BE2C (cell line): ENCODE data around the gene SBK3.
A peak's percentile ranks its signal among the peaks of the same experiment; 100 is the strongest.

ENCODE experiments used
- DNase-seq: peaks from one replicate; pipeline ENCODE4 v3.0.0-alpha.2; 2020
- H3K27me3 ChIP-seq: fragments of 250-450 bp; sonication (Bioruptor Pico); 2 replicates; pipeline ENCODE4 v1.5.1; 2020; ENCODE audit warnings: mild to moderate bottlenecking
- H3K36me3 ChIP-seq: fragments of 250-450 bp; sonication (Bioruptor Pico); 2 replicates; pipeline ENCODE4 v1.5.1; 2020; ENCODE audit warnings: mild to moderate bottlenecking
- H3K4me1 ChIP-seq: fragments of 250-450 bp; sonication (Bioruptor Pico); 2 replicates; pipeline ENCODE4 v1.5.1; 2020
- H3K4me3 ChIP-seq: 2 replicates; pipeline ENCODE4 v1.5.1; 2011; ENCODE audit warnings: low read depth, low read length
- H3K9me3 ChIP-seq: fragments of 250-450 bp; sonication (Bioruptor Pico); 2 replicates; pipeline ENCODE4 v1.5.1; 2020
- TF ChIP-seq, protein P1 (sequence below): IDR thresholded peaks from 2 replicates; pipeline ENCODE4 v1.5.1; 2012; ENCODE audit warnings: mild to moderate bottlenecking, low read depth, low read length

The SBK3 gene

DNA sequence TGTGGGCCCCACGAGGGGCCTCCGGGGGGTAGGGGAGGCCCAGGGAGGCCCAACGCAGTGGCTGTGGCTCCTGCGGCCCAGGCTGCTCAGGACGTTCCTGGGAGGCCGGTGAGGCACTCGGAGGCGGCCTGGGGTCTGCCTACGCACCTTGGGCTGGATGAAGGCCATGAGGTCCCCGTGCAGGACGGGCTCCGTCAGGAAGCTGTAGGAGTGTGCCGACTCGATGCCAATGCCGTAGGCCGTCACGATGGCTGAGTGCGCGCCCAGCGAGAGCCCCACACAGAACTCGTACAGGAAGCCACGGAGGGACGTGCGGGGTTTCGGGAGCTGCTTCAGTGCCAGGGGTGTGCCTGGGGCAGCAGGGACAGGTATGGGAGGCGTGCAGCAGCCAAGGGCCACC lies 14.3 kb downstream of the SBK3 start:
- Histone ChIP-seq H3K9me3 (no peaks in the 10 kb centered on the region), H3K27me3 (no peaks in the 10 kb centered on the region), H3K4me1 (no peaks in the 10 kb centered on the region), H3K36me3 (no peaks in the 10 kb centered on the region), H3K4me3 (no peak overlapping the region)
- TF ChIP-seq, protein P1, sequence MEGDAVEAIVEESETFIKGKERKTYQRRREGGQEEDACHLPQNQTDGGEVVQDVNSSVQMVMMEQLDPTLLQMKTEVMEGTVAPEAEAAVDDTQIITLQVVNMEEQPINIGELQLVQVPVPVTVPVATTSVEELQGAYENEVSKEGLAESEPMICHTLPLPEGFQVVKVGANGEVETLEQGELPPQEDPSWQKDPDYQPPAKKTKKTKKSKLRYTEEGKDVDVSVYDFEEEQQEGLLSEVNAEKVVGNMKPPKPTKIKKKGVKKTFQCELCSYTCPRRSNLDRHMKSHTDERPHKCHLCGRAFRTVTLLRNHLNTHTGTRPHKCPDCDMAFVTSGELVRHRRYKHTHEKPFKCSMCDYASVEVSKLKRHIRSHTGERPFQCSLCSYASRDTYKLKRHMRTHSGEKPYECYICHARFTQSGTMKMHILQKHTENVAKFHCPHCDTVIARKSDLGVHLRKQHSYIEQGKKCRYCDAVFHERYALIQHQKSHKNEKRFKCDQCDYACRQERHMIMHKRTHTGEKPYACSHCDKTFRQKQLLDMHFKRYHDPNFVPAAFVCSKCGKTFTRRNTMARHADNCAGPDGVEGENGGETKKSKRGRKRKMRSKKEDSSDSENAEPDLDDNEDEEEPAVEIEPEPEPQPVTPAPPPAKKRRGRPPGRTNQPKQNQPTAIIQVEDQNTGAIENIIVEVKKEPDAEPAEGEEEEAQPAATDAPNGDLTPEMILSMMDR: no peak
- DNase-seq: no peak

DNA sequence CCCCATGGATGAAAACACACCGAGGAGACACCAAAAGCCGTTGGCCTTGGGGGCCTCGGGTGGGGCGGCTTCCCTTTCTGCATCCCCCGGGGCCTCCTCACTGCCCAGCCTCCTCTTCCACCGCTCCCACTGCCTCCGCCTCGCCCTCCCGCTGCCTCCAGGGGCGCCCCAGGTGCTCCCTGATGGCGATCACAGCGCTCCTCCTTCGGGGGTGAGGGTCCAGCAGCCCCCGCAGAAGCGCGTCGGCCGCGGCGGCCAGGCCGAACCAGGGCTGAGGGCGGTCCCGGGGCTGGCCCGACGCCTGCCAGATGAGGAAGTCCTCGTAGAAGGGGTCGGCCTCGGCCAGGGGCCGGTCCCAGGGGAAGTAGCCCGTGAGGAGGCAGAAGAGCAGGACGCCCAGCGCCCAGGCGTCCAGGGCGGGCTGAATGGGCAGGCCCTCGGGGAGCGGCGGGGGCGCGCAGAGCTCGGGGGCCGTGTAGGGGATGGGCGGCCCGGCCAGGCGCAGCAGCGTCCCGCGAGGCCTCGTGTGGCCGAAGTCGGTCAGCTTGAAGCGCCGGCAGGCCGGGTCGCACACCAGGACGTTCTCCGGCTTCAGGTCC lies 15.6 kb downstream of the SBK3 start:
- Histone ChIP-seq H3K36me3 (no peaks in the 10 kb centered on the region), H3K4me3 (no peak overlapping the region), H3K9me3 (no peaks in the 10 kb centered on the region), H3K4me1 (no peaks in the 10 kb centered on the region), H3K27me3 (no peaks in the 10 kb centered on the region)
- DNase-seq: no peak
- TF ChIP-seq, protein P1: no peak

DNA sequence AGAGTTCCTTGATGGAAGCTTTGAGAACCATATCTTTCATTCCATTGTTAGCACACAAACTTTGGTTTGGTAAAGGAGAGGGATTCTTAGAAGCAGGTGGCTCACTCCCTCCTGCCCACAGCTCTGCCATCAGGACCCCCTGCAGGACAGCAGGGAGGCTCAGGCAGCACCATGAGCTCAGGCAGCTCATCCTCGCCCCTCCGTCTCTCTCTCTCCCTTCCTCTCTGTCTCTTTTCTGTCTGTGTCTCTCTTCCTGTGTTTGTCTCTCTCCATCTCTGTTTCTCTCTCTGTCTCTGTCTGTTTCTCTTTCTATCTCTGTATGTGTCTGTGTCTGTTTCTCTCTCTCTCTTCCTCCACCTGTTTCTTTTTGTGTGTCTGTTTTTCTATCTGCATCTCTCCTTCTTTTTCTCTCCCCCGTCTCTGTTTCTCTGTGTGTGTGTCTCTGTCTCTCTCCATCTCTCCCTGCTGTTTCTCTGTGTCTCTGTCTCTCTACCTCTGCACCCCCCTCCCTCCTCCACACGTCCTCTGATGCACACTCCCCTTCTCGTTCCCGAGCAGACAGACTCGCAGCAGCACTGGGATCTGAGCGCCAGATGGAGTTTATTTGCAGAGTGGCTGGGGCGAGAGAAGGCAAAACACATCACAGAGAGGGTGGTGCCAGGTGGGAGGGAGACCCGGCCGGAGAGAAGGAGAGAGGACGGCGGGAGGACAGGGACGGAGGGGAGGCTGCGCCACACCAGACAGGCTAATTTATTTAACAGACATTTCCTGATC lies 17.1 kb downstream of the SBK3 start:
- no peaks in the 10 kb centered on the region for H3K27me3 ChIP-seq

DNA sequence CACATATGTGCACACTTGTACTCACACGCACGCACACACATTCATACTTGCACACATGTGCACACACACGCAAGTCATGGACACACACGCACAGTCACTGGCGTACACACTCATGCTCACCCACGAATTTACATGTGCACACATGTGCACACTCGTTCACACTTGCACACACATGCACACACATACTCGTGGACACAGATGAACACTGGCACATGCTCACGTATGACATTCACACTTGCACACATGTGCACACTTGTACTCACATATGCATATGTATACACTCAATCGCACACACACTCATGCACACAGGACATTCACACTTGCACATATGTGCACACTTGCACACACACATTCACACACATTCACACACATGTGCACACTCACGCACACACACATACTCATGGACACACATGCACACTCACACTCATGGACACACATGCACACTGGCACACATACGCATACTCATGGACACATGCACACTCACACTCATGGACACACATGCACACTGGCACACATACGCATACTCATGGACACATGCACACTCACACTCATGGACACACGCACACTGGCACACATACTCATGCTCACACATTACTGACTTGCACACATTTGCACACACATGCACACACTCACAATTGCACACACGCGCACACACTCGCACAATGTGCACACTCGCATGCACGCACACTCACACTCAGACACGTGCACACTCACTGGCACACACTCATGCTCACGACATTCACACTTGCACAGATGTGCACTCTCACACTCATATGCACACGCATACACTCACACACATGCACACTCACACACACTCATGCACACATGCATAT lies 17.9 kb downstream of the SBK3 start:
- Histone ChIP-seq H3K36me3 (no peaks in the 10 kb centered on the region), H3K9me3 (no peaks in the 10 kb centered on the region), H3K27me3 (no peaks in the 10 kb centered on the region), H3K4me3 (no peak overlapping the region), H3K4me1 (no peaks in the 10 kb centered on the region)
- TF ChIP-seq, protein P1: no peak
- DNase-seq: no peak

More for the DNA sequence above, 17.1 kb downstream of the SBK3 start:
- no peaks in the 10 kb centered on the region for H3K9me3 ChIP-seq
- no peaks in the 10 kb centered on the region for H3K4me1 ChIP-seq
- DNase-seq: peak; percentile 37
- H3K4me3 ChIP-seq: no peak overlapping the region
- H3K36me3 ChIP-seq: no peaks in the 10 kb centered on the region
- TF ChIP-seq, protein P1: no peak

DNA sequence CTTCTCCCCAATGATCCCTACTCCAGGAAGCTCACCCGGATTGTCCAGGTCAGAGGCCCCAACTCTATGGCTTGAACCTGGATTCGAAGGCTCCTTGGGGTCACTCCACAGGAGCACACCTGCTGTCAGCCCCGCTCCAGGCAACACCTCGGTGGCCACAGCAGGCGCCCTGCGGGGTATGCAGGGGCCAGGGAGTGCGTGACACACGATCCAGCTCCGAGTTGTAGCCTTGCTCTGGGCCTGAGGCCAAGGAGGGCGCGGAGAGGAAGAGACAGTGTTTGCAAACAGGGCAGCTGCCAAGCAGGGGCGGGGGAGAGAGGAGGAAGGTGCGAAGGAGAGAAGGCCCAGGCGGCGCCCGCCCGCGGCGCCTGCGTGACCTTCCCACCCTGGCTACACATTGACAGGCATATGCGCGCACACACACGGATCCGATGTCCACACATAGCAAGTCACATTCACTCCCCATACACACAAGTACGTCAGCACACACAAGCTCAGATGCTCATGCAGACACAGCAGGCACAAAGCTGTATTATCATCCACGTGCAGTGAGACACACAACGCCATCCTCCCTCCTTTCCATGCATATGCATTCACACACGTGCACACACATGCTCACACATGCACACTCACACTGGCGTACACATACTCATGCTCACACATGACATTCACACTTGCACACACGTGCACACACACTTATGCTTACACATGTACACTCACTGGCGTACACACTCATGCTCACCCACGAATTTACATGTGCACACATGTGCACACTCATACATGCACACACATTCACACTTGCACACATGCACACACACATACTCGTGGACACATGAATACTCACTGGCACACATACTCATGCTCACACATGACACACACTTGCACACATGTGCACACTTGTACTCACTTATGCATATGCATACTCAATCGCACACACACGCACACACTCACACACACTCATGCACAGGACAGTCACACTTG lies 18.8 kb downstream of the SBK3 start:
- Histone ChIP-seq H3K4me3 (no peak overlapping the region), H3K4me1 (peaks cover 5% of the 10 kb centered on the region), H3K36me3 (no peaks in the 10 kb centered on the region), H3K27me3 (no peaks in the 10 kb centered on the region), H3K9me3 (no peaks in the 10 kb centered on the region)
- DNase-seq: peak; percentile 50
- TF ChIP-seq, protein P1: no peak
